Measurements from ENCODE around the gene MGAT5.

The MGAT5 gene

GRCh38 chr2:134499307-134499926, 245.5 kb downstream of the MGAT5 start:
- no peak for DNase-seq (ENCODE audit: low read depth in 1 of 2, low spot score in 1 of 2)

GRCh38 chr2:134500211-134500935, 246.5 kb downstream of the MGAT5 start:
- no peak for DNase-seq (ENCODE audit: low read depth in 1 of 2, low spot score in 1 of 2)

DNA sequence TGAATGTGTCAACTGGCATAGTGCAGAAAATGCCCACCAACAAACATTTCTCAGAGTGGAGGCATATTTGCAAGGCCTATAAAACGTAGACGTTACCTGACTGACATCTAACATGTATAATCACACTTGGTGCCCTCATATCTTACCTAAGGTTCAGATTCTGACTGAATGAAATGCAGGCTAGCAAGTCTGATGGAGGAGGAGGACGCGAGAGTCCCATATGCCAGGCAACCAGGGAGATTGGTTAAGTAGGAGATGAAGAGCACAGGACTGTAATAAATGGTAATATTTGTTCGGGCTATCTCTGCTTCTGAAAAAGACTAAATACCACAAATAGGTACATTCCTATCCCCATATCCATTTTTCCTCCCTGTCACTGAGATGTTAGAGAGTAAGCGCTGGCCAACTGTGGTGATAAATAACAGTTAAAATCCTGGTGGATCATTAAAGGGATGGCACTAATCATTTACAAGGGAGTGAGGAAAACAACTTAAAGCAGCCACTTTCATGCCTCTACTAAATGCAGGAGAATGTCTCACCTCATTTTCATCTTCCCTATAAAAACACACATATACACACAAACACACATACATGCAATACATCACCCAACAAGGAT, 247.7 kb downstream of the MGAT5 start:
- DNase-seq (ENCODE audit: low read depth in 1 of 2, low spot score in 1 of 2): no peak

DNA sequence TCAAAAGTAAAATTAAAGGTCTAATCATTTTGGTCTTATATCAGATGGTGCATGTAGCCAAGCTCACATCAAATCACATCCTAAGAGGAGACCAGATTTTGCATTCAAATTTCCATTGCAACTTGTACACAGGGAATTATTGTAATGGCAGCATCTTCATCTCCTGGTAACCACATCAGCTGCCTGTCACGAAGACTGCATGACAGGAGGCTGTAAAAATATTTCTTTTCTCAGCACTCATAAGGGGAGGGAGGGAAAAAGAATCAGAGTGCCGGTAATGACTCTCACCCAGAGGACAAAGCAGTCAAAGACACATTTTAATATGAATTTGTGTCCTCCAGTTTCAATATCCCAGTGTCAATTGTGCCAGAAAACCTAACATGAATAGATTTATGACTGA, 248.2 kb downstream of the MGAT5 start:
- DNase-seq (ENCODE audit: low read depth in 1 of 2, low spot score in 1 of 2): no peak

All from activated CD4-positive, alpha-beta T cell treated with anti-CD3 and anti-CD28 coated beads, Interleukin-2, amount 50 U/mL, for 24 hours (primary cell).